AG10803 (cell line): ENCODE measurements around the gene TBC1D19.

Source experiments
- DNase-seq: peaks from one replicate; pipeline ENCODE4 v3.0.0; 2010; ENCODE audit warnings: low read depth
- H3K4me3 ChIP-seq: 2 replicates; pipeline ENCODE4 v1.5.1; 2011; ENCODE audit warnings: mild to moderate bottlenecking, low read length, control low read depth
- CTCF ChIP-seq: conservative IDR thresholded peaks from 2 replicates; pipeline ENCODE4 v1.5.1; 2011; ENCODE audit warnings: mild to moderate bottlenecking, low read length, control low read depth, inconsistent platforms

The TBC1D19 gene

GRCh38 chr4:26763063-26763462 lies 179.2 kb downstream of the TBC1D19 start:
- no peak for TF ChIP-seq CTCF
- no peak for DNase-seq
- no peak overlapping the region for H3K4me3 ChIP-seq

- no peak overlapping the region for H3K4me3 ChIP-seq
- no peak for TF ChIP-seq CTCF
- no peak for DNase-seq
These were observed 179.8 kb downstream of the TBC1D19 start for GRCh38 chr4:26763648-26764047.

GRCh38 chr4:26764231-26764630 lies 180.3 kb downstream of the TBC1D19 start:
- no peak for DNase-seq
- H3K4me3 ChIP-seq = no peak overlapping the region
- no peak for TF ChIP-seq CTCF

GRCh38 chr4:26765515-26765914 lies 181.6 kb downstream of the TBC1D19 start:
- no peak for TF ChIP-seq CTCF
- DNase-seq = no peak

GRCh38 chr4:26766141-26766540 lies 182.3 kb downstream of the TBC1D19 start:
- H3K4me3 ChIP-seq = no peak overlapping the region
- TF ChIP-seq CTCF = no peak
- no peak for DNase-seq

More at GRCh38 chr4:26765515-26765914, 181.6 kb downstream of the TBC1D19 start:
- H3K4me3 ChIP-seq = no peak overlapping the region

GRCh38 chr4:26772096-26772873 lies 188.4 kb downstream of the TBC1D19 start:
- DNase-seq = no peak
- no peak overlapping the region for H3K4me3 ChIP-seq
- no peak for TF ChIP-seq CTCF

GRCh38 chr4:26779224-26779623 lies 195.3 kb downstream of the TBC1D19 start:
- TF ChIP-seq CTCF = no peak
- DNase-seq = no peak
- H3K4me3 ChIP-seq = no peak overlapping the region
